OCI-M1 (cell line): ENCODE measurements around the gene PPIAL4G.
A peak's percentile ranks its signal among the peaks of the same experiment; 100 is the strongest.
"Not testable (repeated sequence)": the region's sequence is repeated elsewhere in the genome, so short reads cannot be mapped to it uniquely, and the experiment has no call there.

Source experiments
- DNase-seq: peaks from one replicate; lab custom pipeline; 2025; lab: John Stamatoyannopoulos, UW

Gene PPIAL4G

DNA sequence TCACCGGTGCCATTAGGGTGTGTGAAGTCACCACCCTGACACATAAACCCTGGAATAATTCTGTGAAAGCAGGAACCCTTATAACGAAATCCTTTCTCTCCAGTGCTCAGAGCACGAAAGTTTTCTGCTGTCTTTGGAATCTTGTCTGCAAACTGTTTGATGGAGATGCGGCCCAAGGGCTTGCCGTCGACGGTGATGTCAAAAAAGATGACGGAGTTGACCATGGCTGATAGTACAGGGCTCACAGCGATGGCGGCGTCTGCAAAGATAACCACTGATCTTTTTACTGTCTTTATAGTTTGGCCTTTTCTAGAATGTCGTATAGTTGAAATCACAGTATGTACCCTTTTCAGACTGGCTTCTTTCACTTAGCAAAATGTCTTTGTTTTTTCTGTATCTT is at the start of gene PPIAL4G:
Gene PPIAL4G (minus strand): TSS at position 274 of the 400 bp plus-strand sequence. CDS start 50 bp downstream, at position 224.
- DNase-seq: not testable (repeated sequence)

DNA sequence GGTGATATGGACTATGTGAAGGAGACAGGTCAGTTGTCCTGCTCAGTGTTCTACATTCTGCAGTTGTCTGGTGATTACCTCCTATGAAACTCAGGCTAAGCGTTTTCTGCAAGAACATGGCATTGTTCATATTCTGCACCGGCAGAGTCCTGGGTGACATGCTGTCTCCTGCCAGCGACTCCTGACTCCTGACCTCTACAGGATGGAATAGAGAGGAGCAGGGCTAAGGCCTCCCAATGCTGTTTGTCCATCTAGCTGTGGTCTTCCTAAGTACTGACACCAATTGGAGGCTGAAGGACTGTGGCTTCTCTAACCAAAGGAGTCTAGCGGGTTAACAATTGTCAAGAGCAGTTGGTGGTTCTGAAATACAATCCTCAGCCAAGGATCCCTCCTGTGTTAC is 49.1 kb upstream of the PPIAL4G start:
- not testable (repeated sequence) for DNase-seq

DNA sequence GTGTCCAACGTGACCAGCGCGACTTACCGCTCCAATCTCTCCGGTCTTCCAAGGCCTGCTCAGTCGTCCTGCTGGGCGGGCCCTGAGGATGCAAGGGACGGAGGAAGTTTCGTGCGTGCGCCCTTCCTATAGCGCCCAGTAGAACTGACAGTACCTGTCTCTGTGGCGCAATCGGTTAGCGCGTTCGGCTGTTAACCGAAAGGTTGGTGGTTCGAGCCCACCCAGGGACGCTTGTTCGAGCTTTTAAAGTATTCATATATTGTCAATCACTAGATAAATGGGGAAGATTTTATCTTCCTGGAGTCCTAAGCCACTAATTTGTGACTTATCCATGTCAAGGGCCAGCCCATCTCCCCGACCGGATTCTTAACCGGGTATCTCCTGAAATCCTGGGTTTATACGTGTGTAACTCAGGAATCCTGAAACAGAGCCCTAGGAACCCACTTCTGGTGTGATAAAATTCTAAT is 46.0 kb upstream of the PPIAL4G start:
- DNase-seq: peak; percentile 92

DNA sequence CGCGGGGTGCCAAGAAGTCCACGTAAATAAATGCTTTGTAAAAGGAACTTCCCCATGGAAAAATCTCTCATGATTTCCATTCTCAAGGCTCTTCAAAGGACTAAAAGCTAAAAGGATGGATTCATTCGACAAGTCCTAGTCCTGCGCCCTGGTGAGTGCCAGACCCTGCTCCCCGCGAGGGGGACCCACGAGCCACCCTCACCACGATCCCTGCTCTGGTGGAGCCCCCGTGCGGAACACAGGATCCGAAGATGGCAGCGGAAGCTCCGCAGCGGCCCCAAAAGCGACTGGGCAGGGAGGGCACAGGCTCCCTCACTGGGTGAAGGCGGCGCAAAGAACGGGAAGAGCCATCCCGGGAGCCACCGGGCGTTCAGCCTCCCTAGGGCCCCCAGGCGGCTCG is 45.5 kb upstream of the PPIAL4G start:
- not testable (repeated sequence) for DNase-seq

DNA sequence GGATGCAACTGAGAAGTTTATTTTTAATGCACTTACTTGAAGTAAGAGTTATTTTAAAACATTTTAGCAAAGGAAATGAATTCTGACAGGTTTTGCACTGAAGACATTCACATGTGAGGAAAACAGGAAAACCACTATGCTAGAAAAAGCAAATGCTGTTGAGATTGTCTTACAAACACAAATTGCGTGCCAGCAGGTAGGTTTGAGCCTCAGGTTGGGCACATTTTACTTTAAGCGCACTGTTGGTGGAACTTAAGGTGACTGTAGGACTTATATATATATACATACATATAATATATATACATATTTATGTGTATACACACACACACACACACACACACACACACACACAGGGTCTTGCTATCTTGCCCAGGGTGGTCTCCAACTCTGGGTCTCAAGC is 43.5 kb upstream of the PPIAL4G start:
- DNase-seq: not testable (repeated sequence)

DNA sequence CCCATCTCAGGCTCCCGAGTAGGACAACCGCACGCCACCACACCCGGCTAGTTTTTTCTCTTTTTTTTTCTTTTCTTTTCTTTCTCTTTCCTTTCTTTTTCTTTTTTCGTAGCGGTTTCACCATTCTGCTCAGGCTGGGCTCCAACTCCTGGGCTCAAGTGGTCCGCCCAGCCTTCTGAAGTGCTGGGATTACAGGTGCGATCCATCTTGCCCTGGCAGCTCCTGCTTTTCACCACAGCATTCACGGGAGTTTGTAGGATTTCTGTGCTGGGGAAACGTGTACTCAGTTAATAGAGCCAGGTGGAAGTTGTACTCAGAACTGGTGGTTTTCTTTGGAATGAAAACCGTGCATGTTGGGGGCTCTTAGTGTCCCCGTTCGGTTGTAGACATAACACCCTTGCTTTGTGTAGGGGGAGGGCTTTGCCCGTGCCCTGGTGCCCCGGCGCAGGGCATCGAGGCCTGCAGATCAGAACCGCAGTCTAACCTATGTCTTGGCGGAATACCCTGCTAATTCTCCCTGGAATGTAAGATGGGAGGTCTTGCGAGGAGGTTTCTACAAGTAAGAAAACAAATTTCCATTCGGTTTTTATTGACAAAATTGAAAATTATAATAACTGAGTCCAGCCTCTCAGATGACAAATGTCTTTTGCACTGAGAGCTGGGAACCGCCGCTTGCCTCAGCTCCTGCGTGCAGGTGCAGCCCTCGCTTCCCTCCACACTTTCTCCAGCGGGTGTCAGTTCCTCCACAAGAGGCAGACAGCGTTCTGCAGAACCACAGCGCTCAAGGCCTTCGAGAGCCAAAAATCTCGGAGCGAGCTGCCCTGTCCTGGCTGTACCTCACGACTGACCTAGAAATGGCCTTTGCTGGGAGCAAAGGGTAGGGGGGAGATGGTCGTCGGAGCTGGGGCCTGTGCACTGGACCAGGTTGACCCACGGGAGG is 40.4 kb upstream of the PPIAL4G start:
- DNase-seq: not testable (repeated sequence)

DNA sequence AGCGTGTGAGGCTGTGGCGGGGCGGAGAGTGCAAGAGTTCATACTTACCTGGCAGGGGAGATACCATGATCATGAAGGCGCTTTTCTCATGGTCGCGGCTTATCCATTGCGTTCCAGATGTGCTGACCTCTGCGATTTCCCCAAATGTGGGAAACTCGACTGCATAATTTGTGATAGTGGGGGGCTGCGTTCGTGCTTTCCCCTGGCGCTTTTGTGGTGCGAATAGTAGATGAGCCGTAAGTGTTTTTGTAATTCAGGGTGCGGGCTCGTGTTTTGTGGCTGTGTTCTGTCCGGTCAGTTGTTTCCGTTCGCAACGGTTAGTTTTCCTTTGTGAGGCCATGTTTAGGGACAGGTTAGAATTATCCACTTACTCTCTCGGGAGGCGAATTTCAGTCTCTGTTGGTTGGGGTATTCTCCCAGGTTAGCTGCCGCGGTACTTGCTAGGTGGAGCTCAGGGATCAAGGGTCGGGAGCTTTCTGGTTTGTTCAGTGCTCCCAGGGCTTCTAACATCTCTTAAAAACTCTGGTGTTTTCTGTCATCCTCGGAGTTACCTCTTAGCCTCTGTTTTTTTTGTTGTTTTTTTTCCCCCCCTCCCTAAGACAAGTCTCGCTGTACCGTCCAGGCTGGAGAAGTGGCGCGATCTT is 39.6 kb upstream of the PPIAL4G start:
- DNase-seq: peak; percentile 99

DNA sequence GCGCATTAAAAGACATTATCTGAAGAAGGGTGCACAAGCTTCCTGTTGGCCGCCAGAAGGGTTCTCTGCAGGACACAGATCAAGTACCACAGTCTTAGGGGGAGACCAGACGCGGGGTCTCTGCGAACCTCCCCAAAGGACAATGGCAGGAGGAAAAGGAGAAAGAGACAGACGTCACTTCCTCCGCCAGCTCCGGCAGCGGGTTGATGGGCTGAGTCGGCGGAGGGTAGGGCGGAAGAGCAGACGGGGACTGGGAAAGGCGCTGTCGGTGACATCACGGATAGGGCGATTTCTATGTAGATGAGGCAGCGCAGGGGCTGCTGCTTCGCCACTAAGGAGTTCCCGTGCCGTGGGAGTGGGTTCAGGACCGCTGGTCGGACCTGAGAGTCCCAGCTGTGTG is 39.0 kb upstream of the PPIAL4G start:
- DNase-seq: peak; percentile 96

DNA sequence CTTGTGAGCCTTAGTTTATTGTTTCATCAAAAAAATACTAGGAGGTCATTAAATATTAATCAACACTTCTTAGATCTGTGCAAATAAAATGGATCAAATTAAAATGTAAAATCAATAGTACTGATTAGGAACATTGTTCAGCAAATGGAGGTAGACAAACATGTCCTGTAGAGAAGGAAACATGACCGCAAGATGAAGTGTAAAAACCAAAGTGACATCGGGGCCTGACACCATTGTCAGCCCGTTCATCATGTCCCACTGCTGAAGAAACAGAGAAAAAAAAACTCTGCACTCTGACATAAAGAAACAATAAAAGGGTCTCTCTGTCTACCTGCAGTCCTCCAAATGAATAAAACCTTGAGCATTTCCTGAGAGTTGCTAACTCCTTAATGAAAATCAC is 31.2 kb upstream of the PPIAL4G start:
- not testable (repeated sequence) for DNase-seq

DNA sequence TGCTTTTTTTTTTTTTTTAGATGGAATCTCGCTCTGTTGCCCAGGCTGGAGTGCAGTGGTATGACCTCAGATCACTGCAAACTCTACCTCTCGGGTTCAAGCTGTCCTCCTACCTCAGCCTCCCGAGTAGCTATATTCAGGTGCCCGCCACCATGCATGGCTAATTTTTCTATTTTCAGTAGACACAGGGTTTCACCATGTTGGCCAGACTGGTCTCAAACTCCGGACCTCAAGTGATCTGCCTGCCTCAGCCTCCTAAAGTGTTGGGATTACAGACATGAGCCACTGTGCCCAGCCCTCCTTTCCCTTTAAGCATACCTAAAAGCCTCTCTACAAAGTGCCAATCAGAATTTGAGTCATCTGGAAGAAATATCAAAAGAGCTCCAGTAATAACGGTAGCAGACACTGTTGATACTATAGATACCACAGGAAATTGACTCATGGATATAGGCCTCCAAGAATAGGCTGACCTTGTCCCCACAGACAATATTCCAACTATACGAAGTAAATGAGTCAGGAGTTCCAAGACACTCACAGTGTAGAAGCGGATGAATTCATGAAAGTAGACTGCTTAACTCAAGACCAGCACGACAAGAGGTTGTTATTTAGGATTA is 29.6 kb upstream of the PPIAL4G start:
- DNase-seq: not testable (repeated sequence)

DNA sequence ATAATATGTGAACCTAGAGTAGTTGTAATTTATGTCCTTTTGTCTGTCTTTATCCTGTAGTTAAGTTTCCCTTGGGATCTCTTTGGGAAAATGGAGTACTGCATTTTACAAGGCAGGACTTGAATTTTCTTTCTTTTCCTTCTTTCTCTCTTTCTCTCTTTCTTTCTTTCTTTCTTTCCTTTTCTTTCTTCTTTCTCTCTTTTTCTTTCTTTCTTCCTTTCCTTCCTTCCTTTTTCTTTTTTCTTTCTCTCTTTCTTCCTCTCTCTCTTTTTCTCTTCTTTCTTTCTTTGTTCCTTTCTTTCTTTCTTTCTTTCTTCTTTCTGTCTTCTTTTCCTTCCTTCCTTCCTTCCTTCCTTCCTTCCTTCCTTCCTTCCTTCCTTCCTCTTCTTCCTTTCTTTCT is 10.8 kb upstream of the PPIAL4G start:
- not testable (repeated sequence) for DNase-seq

DNA sequence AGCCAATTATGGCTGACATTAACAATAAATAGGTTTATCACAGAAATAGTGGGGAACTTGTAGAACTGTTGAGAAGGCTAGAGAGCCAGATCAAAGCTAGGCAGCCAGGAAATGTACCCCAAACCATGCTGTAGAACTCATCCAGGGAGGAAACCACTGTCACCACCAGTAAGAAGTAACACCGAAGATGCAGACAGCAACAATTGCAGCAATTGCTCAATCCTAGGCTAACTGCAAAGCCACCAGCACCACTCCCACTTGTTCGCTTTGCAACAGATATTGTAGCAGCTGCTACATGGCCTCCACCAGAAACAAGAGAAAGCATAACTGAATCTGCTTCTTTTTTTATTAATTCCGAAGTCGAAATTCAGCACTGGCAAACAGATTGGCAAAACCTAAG is 2.0 kb downstream of the PPIAL4G start:
- not testable (repeated sequence) for DNase-seq

DNA sequence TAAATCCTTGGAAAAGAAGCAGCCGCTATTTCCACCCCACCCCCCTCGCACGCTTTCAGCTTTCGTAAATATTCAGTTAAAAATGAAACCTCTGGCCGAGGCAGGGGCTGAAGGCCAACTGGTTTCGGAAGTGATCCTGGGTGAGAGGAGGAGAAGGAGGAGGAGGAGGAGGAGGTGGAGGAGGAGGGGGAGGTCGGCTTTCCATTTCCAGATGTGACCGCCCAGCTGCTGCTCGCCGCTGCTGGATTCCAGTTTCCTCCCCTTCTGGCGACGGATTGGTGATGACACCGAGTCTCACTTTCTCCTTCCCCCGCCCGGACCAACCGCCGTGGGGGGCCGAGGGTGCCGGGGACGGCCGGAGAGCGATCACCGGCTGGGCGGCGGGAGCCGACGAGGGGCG is 23.4 kb downstream of the PPIAL4G start:
- DNase-seq: not testable (repeated sequence)

DNA sequence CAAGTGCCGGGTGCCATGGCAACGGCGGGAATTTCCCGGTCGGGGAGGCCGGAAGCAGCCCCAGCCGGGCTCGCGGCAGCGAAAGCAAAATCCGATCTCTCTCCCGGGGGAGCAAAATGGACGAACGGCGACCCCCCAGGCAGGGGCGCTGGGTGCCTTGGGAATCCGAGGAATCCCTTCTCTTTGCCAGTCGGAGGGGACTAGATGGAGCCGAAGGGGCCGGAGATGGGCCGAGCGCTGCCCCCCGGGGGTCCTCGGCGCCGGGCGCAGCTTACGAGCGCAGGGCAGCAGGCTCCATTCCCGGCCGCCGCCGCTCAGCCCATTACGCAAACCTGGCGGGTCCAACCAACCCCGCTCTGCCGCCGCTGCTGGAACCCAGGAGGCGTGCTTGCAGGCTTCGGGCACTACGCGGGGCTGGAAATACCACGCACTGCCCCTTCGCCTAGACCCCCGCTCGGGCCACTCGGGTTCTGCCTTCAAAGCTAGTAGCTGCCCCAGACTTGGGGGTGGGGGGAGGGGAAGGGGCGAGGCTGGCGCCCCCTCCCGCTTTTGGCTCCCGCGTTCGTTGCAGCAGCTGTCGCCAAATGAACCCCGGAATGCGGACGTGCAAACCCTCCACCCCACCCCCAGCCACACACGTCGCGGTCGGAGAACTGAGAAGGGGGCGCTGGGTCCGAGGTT is 24.1 kb downstream of the PPIAL4G start:
- DNase-seq: peak; percentile 40

DNA sequence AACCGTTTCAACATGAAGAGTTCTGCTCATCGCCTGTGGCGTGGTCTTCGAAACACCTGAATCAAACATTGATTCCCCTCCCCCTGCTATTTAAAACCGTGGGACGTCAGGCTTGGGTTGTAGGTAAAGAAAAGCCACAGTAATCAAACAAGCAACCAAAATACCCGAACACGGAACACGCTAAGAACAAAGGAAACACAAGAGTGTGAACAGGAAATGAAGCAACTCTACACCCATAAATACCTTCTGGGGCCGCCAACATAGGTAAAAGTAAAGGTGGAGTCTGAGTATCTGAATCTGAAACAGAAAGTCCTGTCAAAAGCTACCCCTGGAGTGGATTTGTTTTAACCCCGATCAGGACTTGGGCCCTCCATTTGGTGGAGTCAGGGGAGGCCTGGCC is 24.7 kb downstream of the PPIAL4G start:
- not testable (repeated sequence) for DNase-seq

DNA sequence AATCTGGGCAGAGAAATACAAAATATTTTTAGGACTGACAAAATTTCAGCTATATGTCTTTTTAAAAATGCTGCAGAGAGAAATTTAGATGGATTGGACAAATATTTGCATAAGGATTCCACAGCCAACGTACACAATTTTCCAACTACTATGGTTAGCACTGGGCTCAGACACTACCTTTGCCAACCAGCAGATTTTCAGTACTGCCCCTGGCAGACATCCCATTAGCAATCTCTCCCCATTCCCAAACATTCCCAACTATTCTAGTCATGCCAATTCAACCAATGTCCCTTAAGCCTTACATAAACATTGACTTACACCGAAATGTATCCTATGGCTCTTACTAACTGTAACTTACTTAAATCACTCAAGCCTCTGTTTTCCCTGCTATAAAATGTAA is 30.3 kb downstream of the PPIAL4G start:
- not testable (repeated sequence) for DNase-seq

DNA sequence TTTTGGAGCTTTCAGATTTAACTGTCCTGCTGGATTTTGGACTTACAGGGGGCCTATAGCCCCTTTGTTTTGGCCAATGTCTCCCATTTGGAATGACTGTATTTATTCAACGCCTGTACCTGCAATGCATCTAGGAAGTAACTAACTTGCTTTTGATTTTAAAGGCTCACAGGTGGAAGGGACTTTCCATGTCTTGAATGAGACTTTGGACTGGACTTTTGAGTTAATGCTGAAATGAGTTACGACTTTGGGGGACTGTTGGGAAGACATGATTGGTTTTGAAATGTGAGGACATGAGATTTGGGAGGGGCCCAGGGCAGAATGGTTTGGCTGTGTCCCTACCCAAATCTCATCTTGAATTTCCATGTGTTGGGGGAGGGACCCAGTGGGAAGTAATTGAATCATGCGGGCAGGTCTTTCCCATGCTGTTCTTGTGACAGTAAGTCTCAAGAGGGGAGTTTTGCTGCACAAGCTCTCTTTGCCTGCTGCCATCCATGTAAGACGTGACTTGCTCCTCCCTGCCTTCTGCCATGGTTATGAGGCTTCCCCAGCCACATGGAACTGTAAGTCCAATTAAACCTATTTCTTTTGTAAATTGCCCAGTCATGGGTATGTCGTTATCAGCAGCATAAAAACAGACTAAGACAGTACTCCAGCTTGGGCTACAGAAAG is 43.3 kb downstream of the PPIAL4G start:
- DNase-seq: not testable (repeated sequence)

DNA sequence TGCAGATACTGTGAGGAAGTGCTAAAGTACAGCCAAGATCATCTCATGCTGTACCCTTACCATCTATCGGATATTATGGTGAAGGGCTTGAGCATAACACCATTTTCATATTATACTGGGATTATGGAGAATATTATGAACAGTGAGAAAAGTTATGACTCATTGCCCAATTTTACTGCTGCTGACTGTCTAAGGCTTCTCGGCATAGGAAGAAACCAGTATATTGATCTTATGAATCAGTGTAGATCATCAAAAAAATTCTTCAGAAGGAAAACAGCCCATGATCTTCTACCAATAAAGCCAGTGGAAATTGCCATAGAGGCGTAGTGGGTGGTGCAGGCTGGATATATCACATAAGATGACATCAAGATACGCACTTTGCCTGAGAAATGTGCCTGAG is 47.7 kb downstream of the PPIAL4G start:
- DNase-seq: no peak

DNA sequence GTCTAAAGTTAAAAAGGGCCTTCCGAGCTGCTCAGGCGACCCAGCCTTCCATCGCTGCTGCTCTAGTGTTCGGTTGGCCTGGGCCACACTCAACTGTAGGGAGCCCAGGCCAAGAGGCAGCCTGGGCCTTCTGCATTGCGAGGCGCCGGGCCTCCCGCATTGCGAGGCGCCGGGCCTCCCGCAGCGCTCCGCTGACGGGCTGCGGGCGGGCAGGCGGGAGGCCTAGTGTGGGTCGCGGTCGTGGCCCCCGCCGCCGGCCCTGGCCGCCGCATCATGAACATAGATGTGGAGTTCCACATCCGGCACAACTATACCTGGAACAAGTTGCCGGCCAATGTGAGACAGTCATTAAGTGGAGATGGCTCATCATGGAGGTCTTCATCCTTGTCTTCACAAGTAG is 48.3 kb downstream of the PPIAL4G start:
- no peak for DNase-seq

DNA sequence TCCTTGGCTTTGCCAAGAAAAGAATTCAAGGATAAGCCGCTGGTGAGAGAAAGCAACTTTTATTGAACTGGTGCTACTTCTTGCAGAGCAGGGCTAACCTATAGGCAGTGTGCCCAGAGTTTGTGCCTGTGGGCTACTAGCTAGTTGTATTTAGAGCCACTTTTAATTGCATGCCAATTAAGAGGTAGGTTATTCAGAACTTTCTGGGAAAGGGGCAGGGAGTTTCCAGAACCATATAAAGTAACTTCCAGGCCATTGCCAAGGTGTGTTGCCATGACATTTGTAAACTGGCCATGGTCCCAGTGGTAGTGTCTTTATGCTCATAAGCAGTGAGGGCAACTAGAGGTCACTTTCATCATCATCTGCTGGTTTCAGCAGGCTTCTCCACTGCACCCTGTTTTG is 50.2 kb downstream of the PPIAL4G start:
- DNase-seq: not testable (repeated sequence)
